ENCODE measurements around the gene HSPB2. TPM values are rescaled to one million over a fixed set of nuclear protein-coding genes. Genes with fewer than 3 reads are reported as not detected.

Gene HSPB2
- total RNA-seq, 6 experiments from 2014 or later: 1.7 to 7.8 (median 5.4) TPM

DNA sequence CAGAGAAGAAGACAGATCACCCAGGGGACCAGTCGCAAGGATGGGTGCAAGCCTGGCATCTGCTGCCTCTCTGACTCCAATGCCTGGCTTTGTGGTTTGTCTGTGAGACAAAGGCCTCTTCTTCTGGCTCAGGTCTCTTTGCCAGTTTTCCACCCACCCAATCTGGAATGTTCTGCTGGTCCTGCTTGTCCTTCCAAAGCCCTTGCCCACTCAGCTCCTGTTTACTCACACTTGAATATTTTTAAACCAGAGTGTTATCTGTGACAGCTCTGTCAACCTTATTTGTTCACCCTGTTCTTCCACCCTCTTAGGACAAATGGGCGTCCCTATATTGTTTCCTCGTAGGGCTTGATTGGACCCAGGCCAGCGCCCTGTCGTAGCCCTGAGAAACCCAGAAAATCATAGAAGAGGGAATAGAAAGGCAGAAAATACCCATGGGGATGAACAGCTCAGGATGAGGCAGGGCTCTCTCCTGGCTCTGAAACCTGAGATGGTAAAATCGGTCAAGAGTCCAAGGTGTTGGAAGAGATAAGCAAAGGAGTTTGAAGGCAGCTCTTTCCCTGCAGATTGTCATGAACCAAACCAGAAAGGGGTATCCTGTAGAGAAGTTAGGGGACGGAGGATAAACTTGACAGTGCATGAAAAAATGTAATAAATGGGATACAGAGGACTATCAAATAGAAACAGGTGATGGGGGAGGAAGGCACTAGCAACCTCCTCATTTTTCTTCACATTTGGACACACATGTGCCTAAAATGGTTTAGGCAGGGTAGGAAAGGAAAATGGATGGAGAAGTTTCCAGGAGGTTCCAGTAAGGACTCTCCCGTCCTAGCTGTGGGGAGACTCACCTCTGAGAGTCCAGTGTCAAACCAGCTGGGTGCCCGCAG lies 1.6 kb upstream of the HSPB2 start:
- H3K4me3 Mint-ChIP-seq: peak overlapping the region; percentile 81
- no peaks in the 10 kb centered on the region for H3K9me3 Mint-ChIP-seq
- peaks cover 3% of the 10 kb centered on the region; the same call in 1 of the 2 replicates for H3K27me3 Mint-ChIP-seq (ENCODE audit: insufficient read depth)
- peaks cover 36% of the 10 kb centered on the region for H3K4me1 Mint-ChIP-seq (ENCODE audit: low read depth)
- peak overlapping the region; percentile 90 for H3K27ac Mint-ChIP-seq
- TF ChIP-seq CTCF (IDR thresholded peaks at IDR 0.05): no peak
- no peak for DNase-seq
- H3K36me3 Mint-ChIP-seq (ENCODE audit: low read depth): peaks cover 5% of the 10 kb centered on the region; the same call in 1 of the 2 replicates

- no peak for TF ChIP-seq CTCF (IDR thresholded peaks at IDR 0.05)
- Mint-ChIP-seq H3K27ac (peak within 1 kb of the TSS; percentile 90), H3K36me3 (ENCODE audit: low read depth) (peaks cover 5% of the 10 kb centered on the region; the same call in 1 of the 2 replicates), H3K4me3 (peak within 1 kb of the TSS; percentile 81), H3K27me3 (ENCODE audit: insufficient read depth) (peaks cover 4% of the 10 kb centered on the region), H3K9me3 (no peaks in the 10 kb centered on the region), H3K4me1 (ENCODE audit: low read depth) (peaks cover 36% of the 10 kb centered on the region)
- DNase-seq: peak; percentile 94
These were observed 752 bp upstream of the HSPB2 start, which contains the start of gene CRYAB for GRCh38 chr11:111911563-111912401. CRYAB (minus strand) TSS chr11:111911770; CDS start chr11:111911724, 46 bp downstream.

DNA sequence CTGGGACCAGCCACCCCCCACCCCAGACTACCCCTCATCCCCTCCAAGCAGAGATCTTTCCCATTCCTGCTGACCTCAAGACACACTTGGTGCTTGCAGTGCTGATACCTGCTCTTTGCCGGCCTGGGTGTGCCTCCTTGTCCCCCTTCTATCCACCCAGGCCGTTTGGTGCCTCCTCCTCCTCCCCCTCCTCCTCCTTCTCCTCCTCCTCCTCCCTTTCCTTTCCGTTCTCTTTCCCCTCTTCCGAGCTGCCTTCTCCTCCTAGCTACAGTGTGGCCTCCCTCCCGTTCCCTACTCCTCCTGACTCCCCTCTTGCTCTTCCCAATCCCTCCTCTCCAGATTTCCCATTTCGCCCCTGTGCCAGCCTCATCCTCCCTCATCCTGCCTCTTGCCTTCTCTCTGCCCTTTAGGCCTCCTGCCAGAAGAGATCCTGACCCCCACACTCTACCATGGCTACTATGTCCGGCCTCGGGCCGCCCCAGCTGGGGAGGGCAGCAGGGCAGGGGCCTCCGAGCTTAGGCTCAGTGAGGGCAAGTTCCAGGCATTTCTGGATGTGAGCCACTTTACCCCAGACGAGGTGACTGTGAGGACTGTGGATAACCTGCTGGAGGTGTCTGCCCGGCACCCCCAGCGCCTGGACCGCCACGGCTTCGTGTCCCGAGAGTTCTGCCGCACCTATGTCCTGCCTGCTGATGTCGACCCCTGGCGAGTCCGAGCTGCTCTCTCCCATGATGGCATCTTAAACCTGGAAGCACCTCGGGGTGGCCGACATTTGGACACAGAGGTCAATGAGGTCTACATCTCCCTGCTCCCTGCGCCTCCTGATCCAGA lies 712 bp downstream of the HSPB2 start:
- no peak for TF ChIP-seq CTCF (IDR thresholded peaks at IDR 0.05)
- H3K9me3 Mint-ChIP-seq: no peaks in the 10 kb centered on the region
- DNase-seq: no peak
- peaks cover 5% of the 10 kb centered on the region; the same call in 1 of the 2 replicates for H3K36me3 Mint-ChIP-seq (ENCODE audit: low read depth)
- H3K4me1 Mint-ChIP-seq (ENCODE audit: low read depth): peaks cover 36% of the 10 kb centered on the region
- peaks cover 5% of the 10 kb centered on the region for H3K27me3 Mint-ChIP-seq (ENCODE audit: insufficient read depth)
- H3K27ac Mint-ChIP-seq: peak overlapping the region; percentile 90
- peak overlapping the region; percentile 81 for H3K4me3 Mint-ChIP-seq

GRCh38 chr11:111913997-111914396 lies 1.5 kb downstream of the HSPB2 start:
- Mint-ChIP-seq H3K4me3 (peak overlapping the region; percentile 81), H3K4me1 (ENCODE audit: low read depth) (peaks cover 36% of the 10 kb centered on the region), H3K36me3 (ENCODE audit: low read depth) (no peaks in the 10 kb centered on the region), H3K9me3 (no peaks in the 10 kb centered on the region), H3K27me3 (ENCODE audit: insufficient read depth) (peaks cover 5% of the 10 kb centered on the region), H3K27ac (peak overlapping the region; percentile 90)
- TF ChIP-seq CTCF (IDR thresholded peaks at IDR 0.05): no peak
- peak; percentile 75 for DNase-seq

DNA sequence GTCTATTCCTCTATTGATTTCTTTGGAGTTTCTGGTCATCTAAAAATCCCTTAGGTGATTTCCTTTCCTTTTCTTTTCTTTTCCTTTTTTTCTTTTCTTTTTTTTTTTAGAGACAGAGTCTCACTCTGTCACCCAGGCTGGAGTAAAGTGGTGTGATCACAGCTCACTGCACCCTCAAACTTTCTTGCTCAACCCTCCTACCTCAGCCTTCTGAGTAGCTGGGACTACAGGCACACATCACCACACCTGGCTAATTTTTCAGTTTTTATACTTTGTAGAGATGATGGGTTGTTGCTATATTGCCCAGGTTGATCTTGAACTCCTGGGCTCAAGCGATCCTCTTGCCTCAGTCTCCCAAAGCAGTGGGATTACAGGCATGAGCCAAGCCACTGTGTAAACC lies 4.2 kb downstream of the HSPB2 start:
- Mint-ChIP-seq H3K9me3 (no peaks in the 10 kb centered on the region), H3K4me1 (ENCODE audit: low read depth) (peaks cover 30% of the 10 kb centered on the region), H3K27me3 (ENCODE audit: insufficient read depth) (peaks cover 3% of the 10 kb centered on the region), H3K36me3 (ENCODE audit: low read depth) (no peaks in the 10 kb centered on the region), H3K27ac (no peak overlapping the region), H3K4me3 (no peak overlapping the region)
- DNase-seq: no peak
- no peak for TF ChIP-seq CTCF (IDR thresholded peaks at IDR 0.05)
